Ascending aorta (tissue), 2 donors: ENCODE results near the gene COL1A2. TPM values are rescaled to one million over a fixed set of nuclear protein-coding genes. Genes with fewer than 3 reads are reported as not detected.
A peak's percentile ranks its signal among the peaks of the same experiment; 100 is the strongest.

Source experiments
- DNase-seq, 2 donors: peaks; one replicate each; pipeline ENCODE4 v3.0.0-alpha.2; 2019; ENCODE audit warnings: low spot score in 2 of 2
- H3K27ac ChIP-seq, 2 donors: fragments of 200-600 bp; sonication (generic); one replicate each; pipeline ENCODE4 v1.5.1; 2016 to 2017; ENCODE audit warnings: mild to moderate bottlenecking in 1 of 2
- H3K27me3 ChIP-seq: fragments of 200-600 bp; sonication (generic); one replicate; pipeline ENCODE4 v1.5.1; 2017
- H3K36me3 ChIP-seq, 2 donors: fragments of 200-600 bp; sonication (generic); one replicate each; pipeline ENCODE4 v1.5.1; 2016
- H3K4me1 ChIP-seq, 2 donors: fragments of 200-600 bp; sonication (generic); one replicate each; pipeline ENCODE4 v1.5.1; 2016 to 2017; ENCODE audit warnings: mild to moderate bottlenecking in 1 of 2
- H3K4me3 ChIP-seq, 2 donors: fragments of 200-600 bp; sonication (generic); one replicate each; pipeline ENCODE4 v1.5.1; 2016 to 2017; ENCODE audit warnings: mild to moderate bottlenecking in 1 of 2
- H3K9me3 ChIP-seq, 2 donors: fragments of 200-600 bp; sonication (generic); one replicate each; pipeline ENCODE4 v1.5.1; 2016
- intact Hi-C: fragments of 100-400 bp; cut with DNase I; formaldehyde crosslinking; loops from one replicate; pipeline ENCODE4 v1.15.1; 2023
- total RNA-seq: library from RNA; depleted of rRNA; stranded (reverse); fragments of >200 nt; gene quantifications from one replicate; pipeline ENCODE4 v1.1.0, GENCODE V29; 2016
- TF ChIP-seq, protein P1 (sequence below), 3 experiments: fragments of 200-600 bp in 2 of 3; fragments of 450-650 bp in 1 of 3; sonication (generic) in 2 of 3; IDR thresholded peaks; one replicate each; pipeline ENCODE4 v1.5.1; 2016 to 2019; ENCODE audit warnings: antibody characterized with exemption in 3 of 3, mild to moderate bottlenecking in 1 of 3, moderate library complexity in 1 of 3

The COL1A2 gene
- total RNA-seq, 1 donor from 2014 or later = 692 TPM

DNA sequence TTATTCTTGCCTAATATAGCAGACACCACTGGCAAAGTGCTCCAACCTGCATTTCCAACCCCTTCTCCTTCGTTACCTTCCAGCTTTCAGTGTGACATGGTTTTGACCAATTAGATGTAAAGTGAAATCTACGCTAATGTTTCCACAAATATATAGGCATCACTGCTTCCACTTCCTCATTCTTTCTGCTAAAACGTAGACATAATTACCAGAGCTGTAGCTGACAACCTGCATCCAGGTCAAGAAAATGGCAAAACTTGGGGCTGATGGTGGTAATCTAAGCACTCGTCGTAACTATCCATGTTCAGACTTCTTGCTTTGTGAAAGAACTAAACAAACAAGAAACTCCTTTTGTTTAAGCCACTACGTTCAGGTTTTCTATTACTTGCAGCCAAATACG lies 41.8 kb upstream of the COL1A2 start:
- DNase-seq = no peak
- intact Hi-C loops = no loop called here
- H3K4me3 ChIP-seq = no peak overlapping the region
- TF ChIP-seq, protein P1, sequence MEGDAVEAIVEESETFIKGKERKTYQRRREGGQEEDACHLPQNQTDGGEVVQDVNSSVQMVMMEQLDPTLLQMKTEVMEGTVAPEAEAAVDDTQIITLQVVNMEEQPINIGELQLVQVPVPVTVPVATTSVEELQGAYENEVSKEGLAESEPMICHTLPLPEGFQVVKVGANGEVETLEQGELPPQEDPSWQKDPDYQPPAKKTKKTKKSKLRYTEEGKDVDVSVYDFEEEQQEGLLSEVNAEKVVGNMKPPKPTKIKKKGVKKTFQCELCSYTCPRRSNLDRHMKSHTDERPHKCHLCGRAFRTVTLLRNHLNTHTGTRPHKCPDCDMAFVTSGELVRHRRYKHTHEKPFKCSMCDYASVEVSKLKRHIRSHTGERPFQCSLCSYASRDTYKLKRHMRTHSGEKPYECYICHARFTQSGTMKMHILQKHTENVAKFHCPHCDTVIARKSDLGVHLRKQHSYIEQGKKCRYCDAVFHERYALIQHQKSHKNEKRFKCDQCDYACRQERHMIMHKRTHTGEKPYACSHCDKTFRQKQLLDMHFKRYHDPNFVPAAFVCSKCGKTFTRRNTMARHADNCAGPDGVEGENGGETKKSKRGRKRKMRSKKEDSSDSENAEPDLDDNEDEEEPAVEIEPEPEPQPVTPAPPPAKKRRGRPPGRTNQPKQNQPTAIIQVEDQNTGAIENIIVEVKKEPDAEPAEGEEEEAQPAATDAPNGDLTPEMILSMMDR (IDR thresholded peaks at IDR 0.05) = no peak
- H3K36me3 ChIP-seq = no peaks in the 10 kb centered on the region
- H3K27ac ChIP-seq = no peak overlapping the region
- no peaks in the 10 kb centered on the region for H3K9me3 ChIP-seq
- H3K27me3 ChIP-seq = no peaks in the 10 kb centered on the region
- H3K4me1 ChIP-seq = peaks cover 9 to 13% of the 10 kb centered on the region in 2 donors

DNA sequence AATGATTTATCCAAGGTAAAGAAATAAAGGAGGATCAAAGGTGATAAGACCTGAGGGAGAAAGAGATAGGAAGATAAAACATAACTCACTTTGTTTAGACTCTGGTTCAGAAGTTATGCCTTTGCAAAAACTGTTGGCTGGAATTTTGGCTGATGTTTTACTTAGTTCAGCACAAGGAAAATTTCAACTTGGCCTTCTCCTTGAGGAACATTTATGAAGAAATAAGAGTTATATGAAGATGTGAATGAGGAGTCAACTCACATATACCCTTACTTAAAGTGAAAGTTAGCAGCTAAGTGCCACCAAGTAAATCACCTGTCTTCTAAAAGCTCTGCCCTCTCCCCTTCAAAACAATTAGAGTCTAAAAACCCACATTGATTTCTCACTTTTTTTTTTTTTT lies 39.7 kb upstream of the COL1A2 start:
- Histone ChIP-seq H3K4me3 (no peak overlapping the region), H3K36me3 (no peaks in the 10 kb centered on the region), H3K4me1 (peaks cover 8 to 9% of the 10 kb centered on the region in 2 donors), H3K27ac (peak overlapping the region; percentile 15 to 56), H3K9me3 (no peaks in the 10 kb centered on the region), H3K27me3 (no peaks in the 10 kb centered on the region)
- TF ChIP-seq, protein P1 (IDR thresholded peaks at IDR 0.05) = no peak
- DNase-seq = no peak
- intact Hi-C loops = no loop called here

DNA sequence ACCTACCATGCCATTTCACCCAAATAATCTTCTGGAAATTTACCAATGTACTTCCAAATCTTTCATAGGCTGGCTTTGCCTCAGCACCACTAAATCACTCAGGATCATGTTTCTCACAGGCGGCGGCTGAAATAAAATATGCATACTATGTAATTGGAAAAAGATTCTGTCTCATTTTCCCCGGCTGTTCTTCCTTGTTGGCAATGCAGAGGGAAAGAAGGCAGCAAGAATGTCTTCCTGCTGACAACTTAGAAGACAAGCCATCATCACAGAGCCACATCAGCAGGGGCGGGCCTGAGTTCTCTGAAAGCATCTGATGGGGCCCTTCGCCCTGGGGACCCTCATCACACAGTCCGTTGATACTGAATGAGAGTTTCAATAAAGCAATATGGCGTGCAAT lies 39.2 kb upstream of the COL1A2 start:
- Histone ChIP-seq H3K9me3 (no peaks in the 10 kb centered on the region), H3K36me3 (no peaks in the 10 kb centered on the region), H3K27me3 (no peaks in the 10 kb centered on the region), H3K4me1 (peaks cover 8 to 9% of the 10 kb centered on the region in 2 donors), H3K27ac (peak overlapping the region; percentile 23 to 56), H3K4me3 (no peak overlapping the region)
- TF ChIP-seq, protein P1 (IDR thresholded peaks at IDR 0.05) = no peak
- intact Hi-C loops = no loop called here
- DNase-seq = no peak

DNA sequence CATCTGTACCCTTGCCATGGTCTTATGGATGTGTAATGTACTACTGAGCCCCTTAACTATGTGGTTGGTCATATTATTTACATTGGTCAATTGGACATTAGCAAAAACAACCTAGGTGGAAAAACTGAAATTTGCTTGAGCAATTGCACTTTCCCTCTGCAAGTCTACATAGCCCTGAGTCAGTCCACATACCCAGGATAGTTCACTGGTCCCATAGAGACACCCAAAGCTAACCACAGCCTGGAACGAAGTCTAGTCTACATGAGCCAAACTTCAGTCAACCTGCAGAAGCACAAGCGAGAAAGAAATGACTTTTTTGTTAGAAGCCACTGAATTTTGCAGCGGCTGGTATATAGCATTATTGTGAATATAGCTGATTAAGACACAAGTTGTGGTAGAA lies 37.6 kb upstream of the COL1A2 start:
- Histone ChIP-seq H3K27me3 (no peaks in the 10 kb centered on the region), H3K9me3 (no peaks in the 10 kb centered on the region), H3K4me3 (no peak overlapping the region), H3K27ac (no peak overlapping the region), H3K4me1 (peaks cover 8 to 9% of the 10 kb centered on the region in 2 donors), H3K36me3 (no peaks in the 10 kb centered on the region)
- intact Hi-C loops = no loop called here
- DNase-seq = no peak
- TF ChIP-seq, protein P1 (IDR thresholded peaks at IDR 0.05) = no peak

DNA sequence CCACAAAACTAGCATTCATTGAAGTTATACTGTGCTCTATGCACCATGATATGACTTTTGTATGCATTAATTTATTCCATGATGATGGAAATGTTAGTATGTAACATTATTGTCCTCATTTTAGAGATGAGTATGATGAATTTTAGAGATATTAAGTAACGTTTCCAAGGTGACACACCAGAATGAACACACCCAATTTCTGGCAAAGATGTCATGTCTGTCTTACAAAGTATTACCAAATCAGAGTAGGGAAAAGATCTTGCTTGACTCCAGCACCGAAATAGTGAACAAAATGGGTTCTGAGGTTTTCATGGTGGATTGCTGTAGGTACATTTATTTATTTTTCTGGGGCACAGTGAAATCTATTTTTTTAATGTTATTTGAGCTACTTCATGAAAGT lies 33.8 kb upstream of the COL1A2 start:
- Histone ChIP-seq H3K27me3 (no peaks in the 10 kb centered on the region), H3K4me1 (no peaks in the 10 kb centered on the region), H3K36me3 (no peaks in the 10 kb centered on the region), H3K9me3 (peaks cover 0 to 7% of the 10 kb centered on the region in 2 donors), H3K27ac (no peak overlapping the region), H3K4me3 (no peak overlapping the region)
- intact Hi-C loops = no loop called here
- TF ChIP-seq, protein P1 (IDR thresholded peaks at IDR 0.05) = no peak
- DNase-seq = no peak

DNA sequence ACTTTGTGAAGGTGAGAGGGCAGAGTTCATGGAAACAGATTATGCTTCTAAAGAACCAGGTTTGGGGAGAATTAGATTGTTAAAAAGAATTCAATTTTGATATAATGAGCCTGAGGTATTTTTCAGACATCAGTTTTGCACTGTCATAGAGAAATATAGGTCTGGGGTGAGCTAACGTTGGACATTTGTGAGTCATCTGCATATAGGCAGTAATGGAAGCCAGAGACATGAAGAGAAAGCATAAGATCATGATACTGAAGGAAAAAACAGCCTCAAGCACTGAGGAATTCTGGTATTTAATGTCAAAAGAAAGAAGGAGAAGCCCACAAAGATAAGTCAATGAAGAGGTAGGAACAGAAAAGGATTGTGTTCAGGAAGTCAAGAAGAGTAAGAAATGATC lies 32.4 kb upstream of the COL1A2 start:
- Histone ChIP-seq H3K9me3 (peaks cover 0 to 7% of the 10 kb centered on the region in 2 donors), H3K27ac (no peak overlapping the region), H3K4me1 (peaks cover 0 to 2% of the 10 kb centered on the region in 2 donors), H3K27me3 (no peaks in the 10 kb centered on the region), H3K36me3 (no peaks in the 10 kb centered on the region), H3K4me3 (no peak overlapping the region)
- TF ChIP-seq, protein P1 (IDR thresholded peaks at IDR 0.05) = no peak
- no peak for DNase-seq
- intact Hi-C loops = no loop called here
